DND-41 (cell line): ENCODE data around the gene TLR5.
A peak's percentile ranks its signal among the peaks of the same experiment; 100 is the strongest.

Experiments
- ATAC-seq: fragments of 200-7000 bp; cut with Tn5 transposase; 3 replicates; pipeline ENCODE4 v1.9.1; 2021; ENCODE audit warnings: low read depth; ENCODE audit not compliant: insufficient read depth
- DNase-seq: peaks from one replicate; pipeline ENCODE4 v3.0.0-alpha.2; 2020
- H2AFZ ChIP-seq: 2 replicates; pipeline ENCODE4 v1.6.0; 2012; ENCODE audit warnings: low read depth, low read length
- H3K27ac ChIP-seq: 2 replicates; pipeline ENCODE4 v1.5.1; 2012; ENCODE audit warnings: low read length, inconsistent platforms
- H3K27me3 ChIP-seq: fragments of 200-600 bp; sonication (generic); 2 replicates; pipeline ENCODE4 v1.6.0; 2012; ENCODE audit warnings: low read length, mild to moderate bottlenecking, inconsistent platforms; ENCODE audit not compliant: insufficient read depth, poor library complexity
- H3K36me3 ChIP-seq: 2 replicates; pipeline ENCODE4 v1.5.1; 2012; ENCODE audit warnings: low read length, inconsistent platforms; ENCODE audit not compliant: insufficient read depth
- H3K4me1 ChIP-seq: 2 replicates; pipeline ENCODE4 v1.5.1; 2012; ENCODE audit warnings: mild to moderate bottlenecking, low read length; ENCODE audit not compliant: insufficient read depth
- H3K4me2 ChIP-seq: 2 replicates; pipeline ENCODE4 v1.6.0; 2012; ENCODE audit warnings: mild to moderate bottlenecking, moderate library complexity, low read length, inconsistent platforms; ENCODE audit not compliant: insufficient read depth
- H3K4me3 ChIP-seq, 2 experiments: fragments of 200-600 bp in 1 of 2; shearing (Covaris generic) in 1 of 2; 2 replicates each; pipeline ENCODE4 v1.5.1; 2012 to 2016; ENCODE audit warnings: inconsistent platforms in 2 of 2, low read length in 2 of 2, mild to moderate bottlenecking in 2 of 2, low read depth in 1 of 2, moderate library complexity in 1 of 2
- H3K79me2 ChIP-seq: 2 replicates; pipeline ENCODE4 v1.6.0; 2012; ENCODE audit warnings: low read length, inconsistent platforms; ENCODE audit not compliant: insufficient read depth
- H3K9ac ChIP-seq: 2 replicates; pipeline ENCODE4 v1.6.0; 2012; ENCODE audit warnings: low read depth, mild to moderate bottlenecking, inconsistent platforms, low read length, moderate library complexity
- H3K9me3 ChIP-seq: 2 replicates; pipeline ENCODE4 v1.5.1; 2012; ENCODE audit warnings: low read length, moderate library complexity, mild to moderate bottlenecking, inconsistent platforms; ENCODE audit not compliant: insufficient read depth, severe bottlenecking
- H4K20me1 ChIP-seq: 2 replicates; pipeline ENCODE4 v1.6.0; 2012; ENCODE audit warnings: low read length; ENCODE audit not compliant: insufficient read depth
- EZH2 ChIP-seq: IDR thresholded peaks from 3 replicates; pipeline ENCODE4 v1.6.1; 2012; ENCODE audit warnings: borderline replicate concordance, low read depth, mild to moderate bottlenecking, moderate library complexity, low read length, inconsistent platforms; ENCODE audit not compliant: severe bottlenecking
- TF ChIP-seq, protein P1 (sequence below): IDR thresholded peaks from 2 replicates; pipeline ENCODE4 v1.5.1; 2012; ENCODE audit warnings: borderline replicate concordance, low read length, moderate library complexity, mild to moderate bottlenecking; ENCODE audit not compliant: poor library complexity, severe bottlenecking; ENCODE audit errors: extremely low read depth

Gene TLR5

DNA sequence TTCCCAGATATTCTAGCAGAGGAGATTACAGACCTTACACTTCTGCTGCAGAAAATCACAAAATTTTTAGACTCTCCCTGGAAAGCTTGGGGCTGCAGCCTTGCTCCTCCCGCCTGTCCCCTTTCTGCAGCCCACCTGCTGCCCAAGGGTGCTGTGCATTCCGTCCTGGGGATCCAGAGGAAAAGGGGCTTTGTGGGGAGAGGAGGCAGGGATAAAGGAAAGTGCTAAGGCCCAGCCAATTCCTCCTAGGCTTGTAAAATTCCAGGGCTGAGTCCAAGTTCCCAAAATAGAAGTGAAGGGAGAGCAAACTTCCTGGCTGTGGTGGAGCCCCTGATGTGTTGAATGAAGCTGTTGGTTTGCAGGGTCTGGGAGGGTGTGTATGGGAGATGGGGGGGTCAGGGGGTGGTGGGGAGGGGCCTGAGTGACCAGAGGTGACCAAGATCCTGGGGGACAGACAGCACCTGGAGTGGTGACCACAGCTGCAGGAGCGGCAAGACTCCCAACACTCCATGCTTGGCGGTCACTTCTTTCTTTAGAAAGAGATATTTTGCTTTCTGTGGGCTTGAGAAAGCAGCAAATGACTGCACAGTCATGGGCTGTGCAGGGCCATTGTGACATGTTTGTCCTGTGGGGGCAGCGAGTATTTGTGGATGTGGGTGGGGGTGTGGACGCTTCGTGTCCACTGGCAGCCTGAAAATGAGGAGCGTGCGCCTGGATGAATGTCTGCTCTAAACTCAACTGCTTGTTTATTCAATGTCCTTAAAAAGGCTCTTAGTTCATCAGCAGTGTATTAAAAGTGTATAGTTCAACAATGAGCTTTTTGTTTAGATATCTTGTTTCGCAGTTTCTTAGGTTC is 68.4 kb downstream of the TLR5 start:
- H4K20me1 ChIP-seq, result no peaks in the 10 kb centered on the region; the same call in 1 of the 2 replicates
- no peak for TF ChIP-seq EZH2
- TF ChIP-seq, protein P1, sequence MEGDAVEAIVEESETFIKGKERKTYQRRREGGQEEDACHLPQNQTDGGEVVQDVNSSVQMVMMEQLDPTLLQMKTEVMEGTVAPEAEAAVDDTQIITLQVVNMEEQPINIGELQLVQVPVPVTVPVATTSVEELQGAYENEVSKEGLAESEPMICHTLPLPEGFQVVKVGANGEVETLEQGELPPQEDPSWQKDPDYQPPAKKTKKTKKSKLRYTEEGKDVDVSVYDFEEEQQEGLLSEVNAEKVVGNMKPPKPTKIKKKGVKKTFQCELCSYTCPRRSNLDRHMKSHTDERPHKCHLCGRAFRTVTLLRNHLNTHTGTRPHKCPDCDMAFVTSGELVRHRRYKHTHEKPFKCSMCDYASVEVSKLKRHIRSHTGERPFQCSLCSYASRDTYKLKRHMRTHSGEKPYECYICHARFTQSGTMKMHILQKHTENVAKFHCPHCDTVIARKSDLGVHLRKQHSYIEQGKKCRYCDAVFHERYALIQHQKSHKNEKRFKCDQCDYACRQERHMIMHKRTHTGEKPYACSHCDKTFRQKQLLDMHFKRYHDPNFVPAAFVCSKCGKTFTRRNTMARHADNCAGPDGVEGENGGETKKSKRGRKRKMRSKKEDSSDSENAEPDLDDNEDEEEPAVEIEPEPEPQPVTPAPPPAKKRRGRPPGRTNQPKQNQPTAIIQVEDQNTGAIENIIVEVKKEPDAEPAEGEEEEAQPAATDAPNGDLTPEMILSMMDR, result no peak
- no peak overlapping the region for H3K4me2 ChIP-seq

DNA sequence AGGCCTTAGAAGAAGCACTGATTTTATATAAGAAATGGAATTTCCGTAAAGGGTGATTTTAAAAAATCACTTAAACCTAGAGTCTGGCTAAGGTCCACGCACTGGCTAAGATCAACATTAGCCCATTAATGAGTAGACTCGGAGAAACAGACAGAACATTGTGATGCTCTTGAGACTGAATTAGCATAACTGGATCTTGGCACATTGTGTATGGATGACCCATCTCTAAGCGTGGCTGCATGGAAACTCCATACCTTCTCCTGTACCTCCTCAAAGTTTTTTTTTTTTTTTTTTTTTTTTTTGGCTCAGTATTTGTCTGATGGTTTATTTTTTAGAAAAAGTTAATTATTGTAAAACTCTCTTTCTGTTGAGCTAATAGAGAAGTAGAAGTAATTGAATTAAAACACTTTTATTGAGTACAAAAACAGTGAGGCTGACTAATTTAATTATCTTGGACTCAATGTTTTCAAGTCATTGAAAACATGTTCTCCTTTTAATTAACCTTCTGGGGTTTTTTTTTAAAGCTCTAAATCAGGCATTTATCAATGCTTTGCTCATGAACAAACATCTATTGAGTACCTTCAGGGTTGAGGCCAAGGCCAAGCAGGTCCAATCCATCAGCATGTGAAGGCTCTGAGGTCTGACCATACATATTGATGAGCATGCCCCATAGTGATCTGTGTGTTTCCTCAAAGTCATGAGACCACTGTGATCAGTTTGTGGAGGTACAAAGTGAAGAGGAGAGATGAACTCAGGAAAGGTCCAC is 74.0 kb downstream of the TLR5 start:
- H3K9ac ChIP-seq, result no peak overlapping the region
- no peak overlapping the region for H3K4me3 ChIP-seq
- TF ChIP-seq, protein P1, result no peak
- no peak for TF ChIP-seq EZH2
- H3K36me3 ChIP-seq, result no peaks in the 10 kb centered on the region
- DNase-seq (no peak), ATAC-seq (no peak)
- H3K4me2 ChIP-seq, result no peak overlapping the region
- no peaks in the 10 kb centered on the region for H3K79me2 ChIP-seq
- H3K27ac ChIP-seq, result no peak overlapping the region
- no peaks in the 10 kb centered on the region for H3K4me1 ChIP-seq
- no peak overlapping the region for H2AFZ ChIP-seq
- peaks cover 3% of the 10 kb centered on the region for H3K27me3 ChIP-seq
- H3K9me3 ChIP-seq, result no peaks in the 10 kb centered on the region
- no peaks in the 10 kb centered on the region for H4K20me1 ChIP-seq

More for the DNA sequence above, 68.4 kb downstream of the TLR5 start:
- no peak for ATAC-seq
- H3K36me3 ChIP-seq, result no peaks in the 10 kb centered on the region
- no peak overlapping the region for H3K4me3 ChIP-seq
- H3K79me2 ChIP-seq, result no peaks in the 10 kb centered on the region
- no peak overlapping the region for H3K9ac ChIP-seq
- no peak overlapping the region for H2AFZ ChIP-seq
- H3K4me1 ChIP-seq, result no peaks in the 10 kb centered on the region
- peaks cover 3% of the 10 kb centered on the region for H3K27me3 ChIP-seq
- H3K9me3 ChIP-seq, result no peaks in the 10 kb centered on the region
- DNase-seq, result no peak
- H3K27ac ChIP-seq, result no peak overlapping the region

DNA sequence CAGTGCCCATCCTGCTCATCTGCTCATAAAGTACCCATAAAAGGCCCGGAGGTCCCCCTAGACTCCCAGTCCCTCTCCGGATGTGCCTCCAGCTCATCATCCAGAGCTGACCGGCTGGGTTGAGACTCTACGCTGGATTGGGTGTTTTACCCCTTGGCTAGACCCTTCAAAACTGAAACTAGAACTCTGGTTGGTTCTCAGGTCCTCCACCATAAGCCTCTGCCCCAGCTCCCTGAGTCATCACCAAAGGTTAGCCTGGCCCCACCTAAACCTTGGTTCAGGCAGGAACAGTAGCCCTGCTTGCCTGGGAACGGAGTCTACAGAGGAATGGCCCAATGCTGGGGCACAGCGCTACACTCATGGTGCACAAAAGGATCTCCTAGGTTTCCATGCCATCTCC is 75.1 kb downstream of the TLR5 start:
- Histone ChIP-seq H4K20me1 (no peaks in the 10 kb centered on the region), H3K4me3 (no peak overlapping the region), H3K4me1 (no peaks in the 10 kb centered on the region), H3K79me2 (no peaks in the 10 kb centered on the region), H3K27ac (no peak overlapping the region), H3K27me3 (peaks cover 3% of the 10 kb centered on the region), H3K9me3 (no peaks in the 10 kb centered on the region), H3K4me2 (no peak overlapping the region), H3K9ac (no peak overlapping the region), H2AFZ (no peak overlapping the region), H3K36me3 (no peaks in the 10 kb centered on the region)
- DNase-seq (no peak), ATAC-seq (0 out of 3 replicates have a peak, but pooled peaks have one; percentile 27)
- TF ChIP-seq, protein P1, result no peak
- no peak for TF ChIP-seq EZH2
